Upper lobe of left lung (tissue), 6 donors: Measurements from ENCODE around the gene OPRD1. TPM values are rescaled to one million over a fixed set of nuclear protein-coding genes. Genes with fewer than 3 reads are reported as not detected.

Source experiments
- ATAC-seq, 2 donors: fragments of 200-7000 bp; cut with Tn5 transposase; one replicate each; pipeline ENCODE4 v1.9.1; 2022; ENCODE audit warnings: mild to moderate bottlenecking in 2 of 2, moderate library complexity in 2 of 2; ENCODE audit not compliant: low FRiP score in 2 of 2
- DNase-seq, 2 donors: peaks; one replicate each; pipeline ENCODE4 v3.0.0-alpha.2; 2019 to 2020
- H3K27ac ChIP-seq, 4 donors: fragments of 200-600 bp; sonication (generic); one replicate each; pipeline ENCODE4 v1.5.1; 2016 to 2019
- H3K27me3 ChIP-seq, 4 donors: fragments of 200-600 bp; sonication (generic); one replicate each; pipeline ENCODE4 v1.5.1; 2017 to 2019
- H3K36me3 ChIP-seq, 4 donors: fragments of 200-600 bp; sonication (generic); one replicate each; pipeline ENCODE4 v1.5.1; 2016 to 2019
- H3K4me1 ChIP-seq, 4 donors: fragments of 200-600 bp; sonication (generic); one replicate each; pipeline ENCODE4 v1.5.1; 2018 to 2019
- H3K4me3 ChIP-seq, 4 donors: fragments of 200-600 bp; sonication (generic); one replicate each; pipeline ENCODE4 v1.5.1; 2017 to 2019; ENCODE audit warnings: mild to moderate bottlenecking in 2 of 4, moderate library complexity in 1 of 4
- H3K9me3 ChIP-seq, 4 donors: fragments of 200-600 bp; sonication (generic); one replicate each; pipeline ENCODE4 v1.5.1; 2018 to 2019
- CTCF ChIP-seq, 6 experiments: fragments of 450-650 bp in 4 of 6; fragments of 200-600 bp in 2 of 6; sonication (generic) in 2 of 6; IDR thresholded peaks; one replicate each; pipeline ENCODE4 v1.5.1; 2016 to 2019; ENCODE audit warnings: antibody characterized with exemption in 6 of 6
- EP300 ChIP-seq, 4 donors: sonication (generic); formaldehyde crosslinking; IDR thresholded peaks; one replicate each; pipeline ENCODE4 v1.5.1; 2017; ENCODE audit warnings: antibody characterized with exemption in 4 of 4, control low read depth in 2 of 4
- POLR2A ChIP-seq, 4 donors: fragments of 450-650 bp; IDR thresholded peaks; one replicate each; pipeline ENCODE4 v1.5.1; 2016 to 2017; ENCODE audit warnings: antibody characterized with exemption in 4 of 4, mild to moderate bottlenecking in 2 of 4
- POLR2AphosphoS5 ChIP-seq, 2 donors: sonication (generic); formaldehyde crosslinking; IDR thresholded peaks; one replicate each; pipeline ENCODE4 v1.5.1; 2017; ENCODE audit warnings: antibody characterized with exemption in 2 of 2
- WGBS, 2 donors: methylation state at CpG; one replicate each; pipeline ENCODE4 v1.1.5; 2017 to 2018; 5-methylcytosine and 5-hydroxymethylcytosine counted together
- total RNA-seq, 6 donors: library from RNA; depleted of rRNA in 4 of 6; stranded (reverse); fragments of >200 nt in 4 of 6; gene quantifications; one replicate each; pipeline versions ENCODE4 v1.1.0 to v1.2.1, GENCODE V29; 2016 to 2021
- donor health status: DM: no; HTN: no; CAD: no; lungs with moderate emphysema.
- donor health status: DM: no; HTN: yes; CAD: no; lungs with severe emphysema.

OPRD1 gene
- total RNA-seq, 6 donors from 2014 or later, result not detected

- Histone ChIP-seq H3K27me3 (no peaks in the 10 kb centered on the region), H3K4me3 (no peak overlapping the region), H3K9me3 (no peaks in the 10 kb centered on the region), H3K4me1 (no peaks in the 10 kb centered on the region), H3K27ac (no peak overlapping the region), H3K36me3 (no peaks in the 10 kb centered on the region)
- TF ChIP-seq EP300 (IDR thresholded peaks at IDR 0.05) (no peak), POLR2AphosphoS5 (IDR thresholded peaks at IDR 0.05) (no peak), POLR2A (IDR thresholded peaks at IDR 0.05) (no peak), CTCF (IDR thresholded peaks at IDR 0.05) (no peak)
- WGBS, 2 donors, result 71 to 72% methylated on average over 4 of the region's 4 CpGs
- DNase-seq, result no peak
- no peak for ATAC-seq
These were observed 21.0 kb downstream of the OPRD1 start for GRCh38 chr1:28832966-28833365.

- WGBS, 2 donors, result 86 to 92% methylated on average over 7 of the region's 7 CpGs
These were observed 21.4 kb downstream of the OPRD1 start for GRCh38 chr1:28833381-28833780.

GRCh38 chr1:28835237-28835650 lies 23.3 kb downstream of the OPRD1 start:
- no peaks in the 10 kb centered on the region for H3K36me3 ChIP-seq
- TF ChIP-seq EP300 (IDR thresholded peaks at IDR 0.05) (no peak), CTCF (IDR thresholded peaks at IDR 0.05) (no peak), POLR2A (IDR thresholded peaks at IDR 0.05) (no peak), POLR2AphosphoS5 (IDR thresholded peaks at IDR 0.05) (no peak)
- no peak for ATAC-seq
- H3K27ac ChIP-seq, result no peak overlapping the region
- no peak for DNase-seq
- H3K9me3 ChIP-seq, result no peaks in the 10 kb centered on the region
- no peaks in the 10 kb centered on the region for H3K27me3 ChIP-seq
- H3K4me3 ChIP-seq, result no peak overlapping the region
- 23 to 45% methylated on average over 4 of the region's 4 CpGs for WGBS, 2 donors
- no peaks in the 10 kb centered on the region for H3K4me1 ChIP-seq

More at GRCh38 chr1:28833381-28833780, 21.4 kb downstream of the OPRD1 start:
- TF ChIP-seq EP300 (IDR thresholded peaks at IDR 0.05) (no peak), CTCF (IDR thresholded peaks at IDR 0.05) (no peak), POLR2AphosphoS5 (IDR thresholded peaks at IDR 0.05) (no peak)
- H3K9me3 ChIP-seq, result no peaks in the 10 kb centered on the region
- no peaks in the 10 kb centered on the region for H3K4me1 ChIP-seq
- H3K27ac ChIP-seq, result no peak overlapping the region
- no peak overlapping the region for H3K4me3 ChIP-seq
- DNase-seq (no peak), ATAC-seq (no peak)
- no peaks in the 10 kb centered on the region for H3K27me3 ChIP-seq
- H3K36me3 ChIP-seq, result no peaks in the 10 kb centered on the region

- ATAC-seq (no peak), DNase-seq (no peak)
- Histone ChIP-seq H3K9me3 (no peaks in the 10 kb centered on the region), H3K27ac (no peak overlapping the region), H3K4me1 (no peaks in the 10 kb centered on the region), H3K4me3 (no peak overlapping the region), H3K27me3 (no peaks in the 10 kb centered on the region), H3K36me3 (no peaks in the 10 kb centered on the region)
- WGBS, 2 donors, result 94 to 96% methylated on average over 15 of the region's 15 CpGs
- no peak for TF ChIP-seq POLR2A (IDR thresholded peaks at IDR 0.05)
- no peak for TF ChIP-seq POLR2AphosphoS5 (IDR thresholded peaks at IDR 0.05)
- no peak for TF ChIP-seq CTCF (IDR thresholded peaks at IDR 0.05)
- no peak for TF ChIP-seq EP300 (IDR thresholded peaks at IDR 0.05)
These were observed 24.5 kb downstream of the OPRD1 start for GRCh38 chr1:28836421-28836956.

GRCh38 chr1:28840928-28841544 lies 29.1 kb downstream of the OPRD1 start:
- WGBS, 2 donors, result 82 to 89% methylated on average over 8 of the region's 8 CpGs
- H3K9me3 ChIP-seq, result no peaks in the 10 kb centered on the region
- no peak for DNase-seq
- no peak overlapping the region for H3K4me3 ChIP-seq
- TF ChIP-seq EP300 (IDR thresholded peaks at IDR 0.05) (no peak), POLR2A (IDR thresholded peaks at IDR 0.05) (no peak), CTCF (IDR thresholded peaks at IDR 0.05) (no peak), POLR2AphosphoS5 (IDR thresholded peaks at IDR 0.05) (no peak)
- H3K27ac ChIP-seq, result no peak overlapping the region
- no peaks in the 10 kb centered on the region for H3K27me3 ChIP-seq
- H3K4me1 ChIP-seq, result no peaks in the 10 kb centered on the region
- no peak for ATAC-seq
- H3K36me3 ChIP-seq, result no peaks in the 10 kb centered on the region
